ENCODE measurements around the gene ZNF100. TPM values are rescaled to one million over a fixed set of nuclear protein-coding genes. Genes with fewer than 3 reads are reported as not detected.
"Not testable (repeated sequence)": the region's sequence is repeated elsewhere in the genome, so short reads cannot be mapped to it uniquely, and the experiment has no call there.

The ZNF100 gene
- total RNA-seq, 2 experiments from 2014 or later: 19.1 to 38.5 TPM

GRCh38 chr19:21748088-21748487 is 19.3 kb downstream of the ZNF100 start:
- DNase-seq (ENCODE audit: low spot score): no peak
- no TSS peak for BruUV-seq (replicated peaks)
- Histone ChIP-seq H3K9me2 (ENCODE audit: insufficient read depth, low read length) (no peaks in the 10 kb centered on the region), H3K4me1 (ENCODE audit: insufficient read depth, low read length, poor library complexity, severe bottlenecking) (no peaks in the 10 kb centered on the region), H3K9me3 (ENCODE audit: low read length) (peaks cover 25% of the 10 kb centered on the region), H2AFZ (ENCODE audit: low read length) (no peak overlapping the region), H3K4me3 (ENCODE audit: low read depth, low read length, poor library complexity, severe bottlenecking) (no peak overlapping the region), H4K20me1 (ENCODE audit: insufficient read depth, low read length) (no peaks in the 10 kb centered on the region), H3K27ac (ENCODE audit: low read depth, low read length, poor library complexity, severe bottlenecking) (no peak overlapping the region), H3K79me2 (ENCODE audit: insufficient read depth, low read depth, low read length) (peaks cover 43% of the 10 kb centered on the region; the same call in 1 of the 2 replicates), H3K4me2 (ENCODE audit: low read length) (no peak overlapping the region), H3K36me3 (ENCODE audit: insufficient read depth, low read length) (peaks cover 96% of the 10 kb centered on the region)
- intact Hi-C loops (cut with micrococcal nuclease; ENCODE audit: unreplicated experiment): no loop called here
- ChIA-PET POLR2A (interaction anchor here (0.7 kb wide), 1 partner anchor 369 kb away, joined by 3 read pairs; no protein-coding TSS in a partner anchor), CTCF (ENCODE audit: unreplicated experiment) (no interaction called here)
- TF ChIP-seq EZH2phosphoT487 (IDR thresholded peaks at IDR 0.05; ENCODE audit: borderline replicate concordance, low read depth, low read length) (no peak), CTCF (conservative IDR thresholded peaks at IDR 0.05; ENCODE audit: low read length) (no peak)

- Histone ChIP-seq H3K27ac (ENCODE audit: low read depth, low read length, poor library complexity, severe bottlenecking) (no peak overlapping the region), H3K4me2 (ENCODE audit: low read length) (no peak overlapping the region), H2AFZ (ENCODE audit: low read length) (no peak overlapping the region), H3K9me3 (ENCODE audit: low read length) (peaks cover 14% of the 10 kb centered on the region; the same call in 1 of the 2 replicates), H3K79me2 (ENCODE audit: insufficient read depth, low read depth, low read length) (no peaks in the 10 kb centered on the region), H3K9me2 (ENCODE audit: insufficient read depth, low read length) (no peaks in the 10 kb centered on the region), H3K36me3 (ENCODE audit: insufficient read depth, low read length) (peaks cover 97% of the 10 kb centered on the region), H3K4me3 (ENCODE audit: low read depth, low read length, poor library complexity, severe bottlenecking) (no peak overlapping the region), H4K20me1 (ENCODE audit: insufficient read depth, low read length) (no peaks in the 10 kb centered on the region), H3K4me1 (ENCODE audit: insufficient read depth, low read length, poor library complexity, severe bottlenecking) (no peaks in the 10 kb centered on the region)
- TF ChIP-seq EZH2phosphoT487 (IDR thresholded peaks at IDR 0.05; ENCODE audit: borderline replicate concordance, low read depth, low read length) (no peak), CTCF (conservative IDR thresholded peaks at IDR 0.05; ENCODE audit: low read length) (no peak)
- no peak for DNase-seq (ENCODE audit: low spot score)
- CTCF ChIA-PET (ENCODE audit: unreplicated experiment): no interaction called here
- POLR2A ChIA-PET: no interaction called here
- intact Hi-C loops (cut with micrococcal nuclease; ENCODE audit: unreplicated experiment): no loop called here
- no TSS peak for BruUV-seq (replicated peaks)
These were observed 26.8 kb downstream of the ZNF100 start for GRCh38 chr19:21740559-21740958.

GRCh38 chr19:21726942-21727747 is 40.2 kb downstream of the ZNF100 start:
- peaks cover 51% of the 10 kb centered on the region for H3K9me3 ChIP-seq (ENCODE audit: low read length)
- H3K4me2 ChIP-seq (ENCODE audit: low read length); BruUV-seq (replicated peaks); H4K20me1 ChIP-seq (ENCODE audit: insufficient read depth, low read length); H3K79me2 ChIP-seq (ENCODE audit: insufficient read depth, low read depth, low read length); CTCF ChIA-PET (ENCODE audit: unreplicated experiment); POLR2A ChIA-PET; H3K27ac ChIP-seq (ENCODE audit: low read depth, low read length, poor library complexity, severe bottlenecking); H3K4me3 ChIP-seq (ENCODE audit: low read depth, low read length, poor library complexity, severe bottlenecking); DNase-seq (ENCODE audit: low spot score); intact Hi-C loops (cut with micrococcal nuclease; ENCODE audit: unreplicated experiment); H3K4me1 ChIP-seq (ENCODE audit: insufficient read depth, low read length, poor library complexity, severe bottlenecking); H3K9me2 ChIP-seq (ENCODE audit: insufficient read depth, low read length); H2AFZ ChIP-seq (ENCODE audit: low read length): not testable (repeated sequence)
- H3K36me3 ChIP-seq (ENCODE audit: insufficient read depth, low read length): peaks cover 81% of the 10 kb centered on the region

Data from OCI-LY7 (cell line).